PC-3 (cell line): ENCODE data around the gene AUTS2.

ENCODE experiments used
- EZH2 ChIP-seq: fragments of 300-600 bp; sonication (generic); IDR thresholded peaks from one replicate; pipeline ENCODE4 v1.6.1; 2017; ENCODE audit warnings: antibody characterized with exemption, mild to moderate bottlenecking, low read length; ENCODE audit not compliant: unreplicated experiment
- TF ChIP-seq, protein P1 (sequence below): fragments of 300-600 bp; sonication (generic); conservative IDR thresholded peaks from 2 replicates; pipeline ENCODE4 v1.5.1; 2017; ENCODE audit warnings: antibody characterized with exemption, low read depth, mild to moderate bottlenecking, low read length

DNA sequence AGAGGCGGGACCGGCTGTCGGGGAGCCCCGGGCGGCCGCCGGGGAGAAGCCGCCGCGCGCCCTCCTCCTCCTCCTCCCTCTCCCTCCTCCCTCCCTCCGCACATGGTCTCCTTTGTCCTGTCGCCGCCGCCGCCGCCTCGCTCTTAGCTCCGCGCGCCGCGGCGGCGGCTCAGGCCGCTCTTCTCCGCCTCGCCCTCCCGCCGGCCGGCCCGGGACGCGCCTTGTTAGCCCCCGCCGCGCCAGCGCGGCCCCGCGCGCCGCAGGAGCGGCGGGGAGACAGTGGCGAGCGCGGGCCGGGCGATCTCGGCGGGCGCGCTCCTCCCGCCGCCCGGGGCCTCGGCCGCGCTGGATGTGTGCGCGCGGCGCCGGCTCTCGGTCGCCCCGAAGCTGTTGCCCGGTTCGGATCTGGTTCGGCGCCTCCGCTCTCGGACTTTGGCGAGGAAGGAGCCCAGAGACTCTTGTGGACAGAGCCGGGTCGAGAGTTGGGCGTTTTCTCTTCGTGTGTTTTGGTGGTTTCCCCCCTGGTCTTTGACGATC lies 1096.2 kb downstream of the AUTS2 start:
- TF ChIP-seq, protein P1, sequence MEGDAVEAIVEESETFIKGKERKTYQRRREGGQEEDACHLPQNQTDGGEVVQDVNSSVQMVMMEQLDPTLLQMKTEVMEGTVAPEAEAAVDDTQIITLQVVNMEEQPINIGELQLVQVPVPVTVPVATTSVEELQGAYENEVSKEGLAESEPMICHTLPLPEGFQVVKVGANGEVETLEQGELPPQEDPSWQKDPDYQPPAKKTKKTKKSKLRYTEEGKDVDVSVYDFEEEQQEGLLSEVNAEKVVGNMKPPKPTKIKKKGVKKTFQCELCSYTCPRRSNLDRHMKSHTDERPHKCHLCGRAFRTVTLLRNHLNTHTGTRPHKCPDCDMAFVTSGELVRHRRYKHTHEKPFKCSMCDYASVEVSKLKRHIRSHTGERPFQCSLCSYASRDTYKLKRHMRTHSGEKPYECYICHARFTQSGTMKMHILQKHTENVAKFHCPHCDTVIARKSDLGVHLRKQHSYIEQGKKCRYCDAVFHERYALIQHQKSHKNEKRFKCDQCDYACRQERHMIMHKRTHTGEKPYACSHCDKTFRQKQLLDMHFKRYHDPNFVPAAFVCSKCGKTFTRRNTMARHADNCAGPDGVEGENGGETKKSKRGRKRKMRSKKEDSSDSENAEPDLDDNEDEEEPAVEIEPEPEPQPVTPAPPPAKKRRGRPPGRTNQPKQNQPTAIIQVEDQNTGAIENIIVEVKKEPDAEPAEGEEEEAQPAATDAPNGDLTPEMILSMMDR, result no peak
- TF ChIP-seq EZH2, result no peak
